ENCODE measurements around the gene TH.
"Not testable (repeated sequence)": the region's sequence is repeated elsewhere in the genome, so short reads cannot be mapped to it uniquely, and the experiment has no call there.

The TH gene

DNA sequence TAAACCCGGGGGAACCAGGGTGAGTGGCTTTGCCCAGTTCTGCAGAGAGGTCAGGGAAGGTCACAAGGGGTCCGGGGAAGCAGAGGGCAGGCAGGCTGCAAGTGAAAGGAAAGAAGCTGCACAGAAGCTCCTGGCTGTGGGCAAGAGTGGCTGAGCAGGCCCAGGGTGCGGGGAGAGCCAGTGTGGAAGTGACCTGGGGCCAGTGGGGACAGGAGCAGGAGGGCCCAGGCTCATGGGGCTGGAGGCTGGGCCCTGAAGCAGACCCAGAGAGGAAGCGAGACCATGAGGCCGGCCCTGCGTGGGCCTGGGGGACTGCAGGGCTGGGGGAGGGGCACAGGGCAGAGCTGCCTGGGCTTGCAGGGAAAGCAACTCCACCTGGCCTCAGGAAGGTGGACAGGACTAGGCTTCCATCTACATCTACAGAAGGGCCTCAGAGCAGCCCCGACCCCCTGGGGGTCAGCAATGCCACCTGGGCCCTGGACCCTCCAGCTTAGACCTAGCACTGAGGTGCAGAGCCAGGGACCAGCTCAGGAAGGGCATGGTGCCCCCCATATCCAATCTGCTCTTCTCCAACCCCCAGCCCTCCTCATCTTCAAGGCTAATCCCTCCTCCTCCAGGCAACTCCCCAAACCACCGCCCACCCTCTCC lies 44.0 kb downstream of the TH start:
- no peaks in the 10 kb centered on the region for H4K20me1 ChIP-seq (ENCODE audit: insufficient read depth, low read length, poor library complexity, severe bottlenecking)
- H3K79me2 ChIP-seq (ENCODE audit: insufficient read depth, low read length), result no peaks in the 10 kb centered on the region
- no peaks in the 10 kb centered on the region for H3K36me3 ChIP-seq (ENCODE audit: insufficient read depth, low read length)
- no peak overlapping the region for H3K4me2 ChIP-seq (ENCODE audit: low read depth, low read length, poor library complexity, severe bottlenecking)
- no peaks in the 10 kb centered on the region for H3F3A ChIP-seq (ENCODE audit: low read depth)
- H3K9me3 ChIP-seq (ENCODE audit: insufficient read depth, low read depth, low read length), result no peaks in the 10 kb centered on the region
- H3K9me2 ChIP-seq (replicated peaks; ENCODE audit: low read depth, low read length), result no peaks in the 10 kb centered on the region
- H2AFZ ChIP-seq (ENCODE audit: low read length), result no peak overlapping the region
- TF ChIP-seq CTCF (conservative IDR thresholded peaks at IDR 0.05; ENCODE audit: low read length) (no peak), EZH2phosphoT487 (IDR thresholded peaks at IDR 0.05; ENCODE audit: borderline replicate concordance) (no peak)
- H3K27me3 ChIP-seq (ENCODE audit: insufficient read depth, low read length, poor library complexity, severe bottlenecking), result no peaks in the 10 kb centered on the region
- H3K9ac ChIP-seq (ENCODE audit: low read depth, low read length, poor library complexity, severe bottlenecking), result no peak overlapping the region
- no peaks in the 10 kb centered on the region for H3K4me1 ChIP-seq (ENCODE audit: insufficient read depth, low read length, poor library complexity, severe bottlenecking)
- no peak overlapping the region for H3K4me3 ChIP-seq (ENCODE audit: low read length, poor library complexity, severe bottlenecking)

DNA sequence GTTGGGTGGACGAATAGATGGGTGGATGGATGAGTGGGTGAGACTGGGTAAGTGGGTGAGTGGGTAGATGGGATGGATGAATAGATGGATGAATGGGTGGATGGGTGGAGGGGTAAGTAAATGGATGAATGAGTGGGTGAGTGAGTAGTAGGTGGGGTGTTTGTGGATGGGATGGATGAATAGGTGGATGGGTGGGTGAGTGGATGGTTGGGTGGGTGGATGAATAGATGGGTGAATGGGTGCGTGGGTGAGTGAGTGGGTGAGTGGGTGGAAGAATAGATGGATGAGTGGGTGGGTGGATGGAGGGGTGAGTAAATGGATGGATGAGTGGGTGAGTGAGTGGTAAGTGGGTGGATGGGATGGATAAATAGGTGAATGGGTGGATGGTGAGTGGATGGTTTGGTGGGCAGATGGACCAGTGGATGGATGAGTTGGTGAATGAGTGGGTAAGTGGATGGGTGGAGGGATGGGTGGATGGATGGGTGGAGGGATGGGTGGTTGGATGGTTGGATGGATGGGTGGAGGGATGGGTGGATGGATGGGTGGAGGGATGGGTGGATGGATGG lies 45.0 kb downstream of the TH start:
- TF ChIP-seq CTCF (conservative IDR thresholded peaks at IDR 0.05; ENCODE audit: low read length), result no peak
- no peak for TF ChIP-seq EZH2phosphoT487 (IDR thresholded peaks at IDR 0.05; ENCODE audit: borderline replicate concordance)
- Histone ChIP-seq H3K4me2 (ENCODE audit: low read depth, low read length, poor library complexity, severe bottlenecking) (no peak overlapping the region), H3K36me3 (ENCODE audit: insufficient read depth, low read length) (no peaks in the 10 kb centered on the region), H3K79me2 (ENCODE audit: insufficient read depth, low read length) (no peaks in the 10 kb centered on the region), H3K9me2 (replicated peaks; ENCODE audit: low read depth, low read length) (no peaks in the 10 kb centered on the region), H3K4me1 (ENCODE audit: insufficient read depth, low read length, poor library complexity, severe bottlenecking) (no peaks in the 10 kb centered on the region), H3F3A (ENCODE audit: low read depth) (no peaks in the 10 kb centered on the region), H3K9me3 (ENCODE audit: insufficient read depth, low read depth, low read length) (no peaks in the 10 kb centered on the region), H3K4me3 (ENCODE audit: low read length, poor library complexity, severe bottlenecking) (no peak overlapping the region), H3K27me3 (ENCODE audit: insufficient read depth, low read length, poor library complexity, severe bottlenecking) (no peaks in the 10 kb centered on the region), H3K9ac (ENCODE audit: low read depth, low read length, poor library complexity, severe bottlenecking) (no peak overlapping the region), H2AFZ (ENCODE audit: low read length) (no peak overlapping the region), H4K20me1 (ENCODE audit: insufficient read depth, low read length, poor library complexity, severe bottlenecking) (no peaks in the 10 kb centered on the region)

GRCh38 chr11:2124736-2125484 lies 46.7 kb downstream of the TH start:
- H3K36me3 ChIP-seq (ENCODE audit: insufficient read depth, low read length); H4K20me1 ChIP-seq (ENCODE audit: insufficient read depth, low read length, poor library complexity, severe bottlenecking); H3K9me2 ChIP-seq (replicated peaks; ENCODE audit: low read depth, low read length); H3K4me2 ChIP-seq (ENCODE audit: low read depth, low read length, poor library complexity, severe bottlenecking); H3K9ac ChIP-seq (ENCODE audit: low read depth, low read length, poor library complexity, severe bottlenecking); H3K27me3 ChIP-seq (ENCODE audit: insufficient read depth, low read length, poor library complexity, severe bottlenecking); H3F3A ChIP-seq (ENCODE audit: low read depth); H3K4me1 ChIP-seq (ENCODE audit: insufficient read depth, low read length, poor library complexity, severe bottlenecking); H3K79me2 ChIP-seq (ENCODE audit: insufficient read depth, low read length); H3K4me3 ChIP-seq (ENCODE audit: low read length, poor library complexity, severe bottlenecking); H2AFZ ChIP-seq (ENCODE audit: low read length); H3K9me3 ChIP-seq (ENCODE audit: insufficient read depth, low read depth, low read length): not testable (repeated sequence)
